Measurements from ENCODE around the gene CACNG8.

Gene CACNG8

GRCh38 chr19:53961523-53962356 lies 997 bp upstream of the CACNG8 start:
- DNase-seq (ENCODE audit: low spot score): no peak

DNA sequence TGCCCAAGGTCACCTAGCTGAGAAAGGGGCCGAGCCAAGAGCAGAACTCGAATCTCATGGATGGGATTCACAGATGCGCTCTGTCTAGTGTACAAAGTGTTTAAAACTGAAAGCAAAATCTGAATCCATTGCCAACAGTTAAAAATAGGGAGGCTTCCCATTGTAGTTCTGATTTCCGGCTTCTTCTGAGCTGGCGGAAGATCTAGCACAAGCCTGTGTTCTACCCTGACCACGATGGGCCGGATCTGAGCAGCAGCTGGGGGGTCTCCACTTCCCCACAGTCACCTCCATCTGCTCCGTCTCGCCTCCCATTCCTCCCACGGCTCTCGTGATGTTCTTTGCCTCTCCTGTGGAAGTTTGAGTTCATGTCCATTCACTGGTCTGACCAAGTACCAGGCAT lies 2.4 kb downstream of the CACNG8 start:
- no peak for DNase-seq (ENCODE audit: low spot score)

DNA sequence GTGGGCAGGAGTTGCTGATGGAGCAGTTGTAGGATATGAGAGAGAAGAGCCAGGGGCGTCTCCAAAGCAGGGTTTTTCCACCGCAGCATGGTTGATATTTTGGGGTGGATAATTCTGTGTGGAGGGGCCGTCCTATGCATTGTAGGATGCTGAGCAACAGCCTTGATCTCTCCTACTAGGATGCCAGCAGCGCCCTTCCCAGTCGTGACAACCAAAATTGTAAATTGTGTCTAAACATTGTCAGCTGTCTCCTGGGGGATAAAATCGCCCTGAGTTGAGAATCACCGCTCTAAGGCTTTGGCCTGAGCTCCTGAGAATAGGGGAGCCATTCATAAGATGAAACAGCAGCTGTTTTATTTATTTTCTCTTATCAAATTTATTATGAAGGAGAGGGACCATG lies 4.2 kb downstream of the CACNG8 start:
- DNase-seq (ENCODE audit: low spot score): no peak

- DNase-seq (ENCODE audit: low spot score): no peak
Measured at GRCh38 chr19:53969366-53969765, 6.6 kb downstream of the CACNG8 start.

DNA sequence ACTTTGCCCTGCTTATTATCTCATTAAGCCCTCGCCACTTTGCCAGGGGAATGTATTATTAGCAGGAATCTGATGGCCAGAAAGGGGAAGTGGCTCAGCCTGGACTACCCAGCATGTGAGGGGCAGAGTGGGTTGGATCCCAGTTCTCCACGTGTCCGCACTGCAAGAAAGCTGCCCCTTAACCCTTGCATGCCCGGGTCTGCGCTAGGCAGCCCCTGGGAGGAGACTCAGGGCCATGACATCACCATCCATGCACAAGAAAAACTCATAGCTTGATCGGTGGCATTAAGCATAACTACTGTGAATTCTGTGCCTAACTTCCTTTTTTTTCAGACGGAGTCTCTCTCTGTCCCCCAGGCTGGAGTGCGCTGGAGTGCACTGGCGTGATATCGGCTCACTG lies 8.9 kb downstream of the CACNG8 start:
- DNase-seq (ENCODE audit: low spot score): no peak

DNA sequence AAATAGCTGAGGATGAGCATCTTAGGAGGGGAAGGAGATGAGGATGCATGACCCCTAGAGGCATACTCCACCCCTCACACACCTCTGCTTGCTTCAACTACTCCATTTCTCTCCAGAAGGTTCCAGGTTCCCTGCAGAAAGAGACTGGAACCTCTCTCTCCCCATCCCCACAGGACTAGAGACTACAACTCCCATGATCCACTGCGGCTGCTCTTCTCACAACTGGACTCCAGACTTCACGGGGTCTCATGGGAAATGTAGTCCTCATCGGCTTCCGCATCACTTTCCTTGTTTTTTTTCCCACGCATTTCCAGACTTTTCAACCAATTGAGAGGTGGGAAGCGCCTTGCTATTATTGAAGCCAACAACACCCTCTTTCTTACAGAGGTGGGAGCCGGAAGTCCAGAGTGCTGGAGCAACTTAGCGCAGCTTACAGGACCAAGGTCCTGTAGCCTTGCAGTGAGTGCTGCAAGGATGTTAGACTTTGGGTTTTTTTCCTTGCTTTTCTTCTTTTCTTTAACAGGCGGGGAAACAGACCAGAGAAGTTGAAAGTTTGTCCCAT lies 14.8 kb downstream of the CACNG8 start:
- DNase-seq (ENCODE audit: low spot score): peak; percentile 64

- peak; percentile 42 for DNase-seq (ENCODE audit: low spot score)
Measured at GRCh38 chr19:53977991-53978731, 15.4 kb downstream of the CACNG8 start.

- DNase-seq (ENCODE audit: low spot score): no peak
Measured at GRCh38 chr19:53978975-53979801, 16.5 kb downstream of the CACNG8 start.

- peak; percentile 30 for DNase-seq (ENCODE audit: low spot score)
Measured at GRCh38 chr19:53980539-53981375, 18.0 kb downstream of the CACNG8 start.

DNA sequence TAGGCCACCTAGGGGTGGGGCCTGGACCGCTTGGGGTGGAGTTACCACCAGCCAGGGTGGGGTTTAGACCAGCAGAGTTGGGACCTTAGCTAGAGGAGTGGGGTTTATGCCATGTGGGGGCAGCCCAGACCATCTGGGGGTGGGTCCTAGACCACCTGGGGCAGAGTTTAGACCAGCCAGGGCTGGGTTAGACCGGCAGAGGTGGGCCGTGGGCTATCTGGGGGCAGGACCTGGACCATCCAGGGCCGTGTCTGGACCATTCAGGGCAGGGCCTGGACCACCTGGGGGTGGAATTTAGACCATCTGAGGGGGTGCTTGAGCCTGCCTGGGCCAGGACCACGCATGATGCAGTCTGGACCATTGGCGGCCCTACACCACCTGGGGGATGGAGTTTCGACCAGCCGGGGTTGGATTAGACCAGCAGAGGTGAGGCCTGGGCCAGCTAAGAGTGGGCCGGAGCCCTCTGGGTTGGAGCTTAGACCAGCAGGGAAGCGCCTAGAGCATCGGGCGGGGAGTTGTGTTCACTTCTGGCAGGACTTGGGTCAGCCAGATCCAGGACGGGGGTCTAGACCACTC lies 18.7 kb downstream of the CACNG8 start:
- DNase-seq (ENCODE audit: low spot score): no peak

DNA sequence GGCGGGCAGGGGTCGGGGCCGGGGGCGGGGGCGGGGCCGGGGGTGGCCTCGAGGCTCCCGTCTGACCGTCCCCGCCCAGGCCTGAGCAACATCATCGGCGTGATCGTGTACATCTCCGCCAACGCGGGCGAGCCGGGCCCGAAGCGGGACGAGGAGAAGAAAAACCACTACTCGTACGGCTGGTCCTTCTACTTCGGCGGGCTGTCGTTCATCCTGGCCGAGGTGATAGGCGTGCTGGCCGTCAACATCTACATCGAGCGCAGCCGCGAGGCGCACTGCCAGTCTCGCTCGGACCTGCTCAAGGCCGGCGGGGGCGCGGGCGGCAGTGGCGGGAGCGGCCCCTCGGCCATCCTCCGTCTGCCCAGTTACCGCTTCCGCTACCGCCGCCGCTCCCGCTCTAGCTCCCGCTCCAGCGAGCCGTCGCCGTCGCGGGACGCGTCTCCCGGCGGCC lies 19.3 kb downstream of the CACNG8 start:
- no peak for DNase-seq (ENCODE audit: low spot score)

DNA sequence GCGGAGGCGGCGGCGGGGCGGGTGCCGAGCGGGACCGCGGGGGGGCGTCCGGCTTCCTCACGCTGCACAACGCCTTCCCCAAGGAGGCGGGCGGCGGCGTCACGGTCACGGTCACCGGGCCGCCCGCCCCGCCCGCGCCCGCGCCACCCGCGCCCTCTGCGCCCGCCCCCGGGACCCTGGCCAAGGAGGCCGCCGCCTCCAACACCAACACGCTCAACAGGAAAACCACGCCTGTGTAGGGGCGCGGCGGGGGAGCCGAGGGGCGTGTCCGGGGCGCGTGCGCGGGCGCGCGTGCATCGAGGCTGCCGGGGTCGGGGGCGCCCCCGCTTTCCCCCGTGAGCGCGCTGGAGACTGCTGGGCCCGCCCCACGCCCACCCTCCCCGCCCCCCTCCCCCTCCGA lies 19.9 kb downstream of the CACNG8 start:
- DNase-seq (ENCODE audit: low spot score): peak; percentile 9

GRCh38 chr19:53983457-53984289 lies 20.9 kb downstream of the CACNG8 start:
- no peak for DNase-seq (ENCODE audit: low spot score)

DNA sequence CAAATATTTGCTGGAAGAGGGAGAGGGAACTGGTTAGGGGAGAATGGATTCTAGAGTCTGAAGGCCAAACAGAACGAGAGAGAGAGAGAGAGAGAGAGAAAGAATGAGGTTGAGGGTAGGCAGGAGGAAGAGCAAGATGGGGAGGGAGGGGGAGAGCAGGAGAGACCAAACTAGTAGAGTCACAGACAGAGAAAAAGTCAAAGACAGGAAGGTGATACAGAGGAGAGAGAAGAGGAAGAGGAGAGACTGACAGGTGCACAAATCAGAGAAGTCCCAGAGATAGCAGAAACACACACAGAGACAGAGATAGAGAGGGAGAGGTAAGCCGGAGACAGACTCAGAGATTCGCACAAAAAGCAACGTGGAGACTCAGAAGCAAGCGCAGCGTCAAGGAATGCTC lies 23.1 kb downstream of the CACNG8 start:
- DNase-seq (ENCODE audit: low spot score): no peak

DNA sequence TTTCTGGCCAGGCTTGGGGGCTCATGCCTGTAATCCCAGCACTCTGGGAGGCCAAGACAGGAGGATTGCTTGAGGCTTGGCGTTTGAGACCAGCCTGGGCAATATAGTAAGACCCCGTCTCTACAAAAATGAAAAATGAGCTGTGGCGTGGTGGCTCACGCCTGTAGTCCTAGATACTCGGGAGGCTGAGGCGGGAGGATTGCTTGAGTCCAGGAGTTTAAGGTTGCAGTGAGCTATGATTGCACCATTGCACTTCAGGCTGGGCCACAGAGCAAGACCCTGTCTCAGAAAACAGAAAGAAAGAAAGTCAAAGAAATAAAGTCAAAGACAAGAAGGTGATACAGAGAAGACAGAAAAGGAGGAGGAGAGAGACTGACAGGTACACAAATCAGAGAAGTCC lies 26.2 kb downstream of the CACNG8 start:
- no peak for DNase-seq (ENCODE audit: low spot score)

DNA sequence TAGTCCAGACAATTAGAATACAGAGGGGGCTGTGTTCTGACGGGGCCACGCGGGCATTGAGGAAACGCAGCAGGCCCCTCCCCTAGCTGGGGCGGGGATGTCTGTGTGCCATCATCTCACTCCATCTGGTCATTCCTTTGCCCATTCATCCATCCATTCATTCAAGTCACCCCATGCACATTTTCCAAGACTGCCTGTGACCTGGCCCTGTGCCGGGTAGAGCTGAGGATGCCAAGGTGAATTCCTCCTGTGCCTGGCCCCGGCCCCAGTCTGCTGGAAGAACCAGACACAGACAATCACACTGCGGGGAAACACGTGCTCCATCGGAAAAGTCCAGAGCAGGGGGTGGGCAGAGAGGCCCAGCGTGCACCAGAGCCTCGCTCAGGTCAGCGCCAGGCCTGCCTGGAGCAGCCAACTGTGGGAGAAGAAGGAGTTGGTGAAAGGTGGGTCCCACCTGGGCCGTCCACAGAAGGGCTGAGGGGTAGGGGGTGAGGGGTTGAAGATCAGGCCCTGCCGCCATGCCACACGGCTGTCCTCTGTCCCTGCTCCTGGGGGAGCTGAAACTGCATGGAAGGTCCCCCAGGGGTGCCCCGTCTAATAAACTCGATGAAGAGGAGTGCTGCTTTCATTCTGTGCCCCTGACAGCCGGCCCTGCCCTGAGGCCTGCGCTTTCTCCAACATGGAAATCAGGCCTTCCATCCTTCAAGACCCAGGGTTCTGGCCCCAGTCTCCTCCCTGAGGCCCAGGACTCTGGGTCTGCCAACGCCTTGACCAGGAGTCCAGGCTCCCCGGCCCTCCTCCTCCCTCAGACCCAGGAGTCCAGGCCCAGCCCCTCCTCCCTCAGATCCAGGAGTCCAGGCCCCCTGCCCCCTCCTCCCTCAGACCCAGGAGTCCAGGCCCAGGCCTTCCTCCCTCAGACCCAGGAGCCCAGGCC lies 27.1 kb downstream of the CACNG8 start:
- peak; percentile 55 for DNase-seq (ENCODE audit: low spot score)

DNA sequence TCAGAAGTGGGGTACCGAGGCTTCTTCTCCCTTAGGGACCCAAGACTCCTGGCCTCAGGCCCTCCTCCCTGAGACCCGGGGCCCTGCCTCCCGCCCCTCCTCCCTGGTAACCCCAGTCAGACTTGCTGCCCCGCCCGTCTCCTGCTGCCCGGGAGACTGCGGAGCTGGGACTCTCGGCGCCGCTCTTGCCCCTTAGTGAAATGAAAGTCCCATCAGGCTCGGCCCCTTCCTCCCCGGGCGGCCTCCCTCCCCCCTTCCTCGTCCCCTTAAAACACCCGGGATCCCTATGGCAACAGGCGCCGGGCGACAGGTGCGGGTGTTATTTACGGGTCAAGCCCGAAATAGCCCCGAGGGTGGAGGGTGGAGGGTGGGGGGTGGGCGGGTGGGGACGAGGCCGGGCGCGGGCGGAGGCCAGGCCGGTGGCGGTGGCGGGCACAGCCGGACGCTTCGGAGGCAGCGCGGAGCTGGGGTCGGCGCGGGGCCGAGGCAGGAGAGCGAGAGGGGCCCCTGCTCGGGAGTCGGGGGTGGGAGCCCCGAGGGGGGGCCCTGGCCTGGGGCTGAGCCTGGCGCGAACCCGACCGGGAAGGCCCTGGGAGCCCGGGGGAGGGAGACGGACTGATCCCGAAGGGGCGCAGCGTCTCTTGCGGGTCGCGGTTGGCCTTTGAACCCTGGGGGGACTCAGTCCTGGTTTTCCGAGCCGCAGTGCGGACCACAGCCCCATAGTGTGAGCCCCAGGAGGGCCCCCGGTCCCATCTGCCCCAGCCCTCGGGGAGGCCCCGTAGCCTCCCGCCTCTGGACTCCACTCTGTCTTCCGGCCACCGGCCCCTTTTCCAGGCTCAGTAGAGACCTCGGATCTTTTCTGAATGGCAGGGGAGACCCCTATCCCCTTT lies 28.7 kb downstream of the CACNG8 start, which contains the start of gene CACNG6:
Gene CACNG6 (plus strand): TSS at position 414 of the 890 bp plus-strand sequence. CDS start 1,241 bp downstream, outside the sequence.
- no peak for DNase-seq (ENCODE audit: low spot score)

DNA sequence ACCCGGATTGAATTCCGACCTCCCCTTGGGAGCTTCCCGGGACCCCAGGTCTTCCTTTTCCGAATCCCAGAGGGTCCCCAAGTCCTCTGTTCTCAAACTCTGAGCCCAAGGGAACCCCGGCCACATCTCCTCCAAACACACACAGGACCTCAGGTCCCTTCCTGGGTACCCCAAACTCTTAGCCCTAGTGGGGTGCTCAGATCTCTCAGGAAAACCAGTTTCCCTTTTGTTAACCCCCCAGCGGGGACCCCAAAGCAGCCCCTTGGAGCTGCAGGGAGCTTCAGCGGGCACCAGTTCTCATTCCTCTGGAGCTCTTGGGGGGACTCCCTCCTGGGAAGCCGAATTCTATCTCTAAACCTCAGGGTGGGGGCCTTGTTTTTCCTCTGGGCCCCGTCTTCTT lies 29.5 kb downstream of the CACNG8 start:
- no peak for DNase-seq (ENCODE audit: low spot score)

All from kidney tubule cell (primary cell).